ENCODE data around the gene S100PBP. TPM values are rescaled to one million over a fixed set of nuclear protein-coding genes. Genes with fewer than 3 reads are reported as not detected.

Gene S100PBP
- total RNA-seq, 3 donors from 2014 or later: 25.0 to 49.0 (median 29.5) TPM

DNA sequence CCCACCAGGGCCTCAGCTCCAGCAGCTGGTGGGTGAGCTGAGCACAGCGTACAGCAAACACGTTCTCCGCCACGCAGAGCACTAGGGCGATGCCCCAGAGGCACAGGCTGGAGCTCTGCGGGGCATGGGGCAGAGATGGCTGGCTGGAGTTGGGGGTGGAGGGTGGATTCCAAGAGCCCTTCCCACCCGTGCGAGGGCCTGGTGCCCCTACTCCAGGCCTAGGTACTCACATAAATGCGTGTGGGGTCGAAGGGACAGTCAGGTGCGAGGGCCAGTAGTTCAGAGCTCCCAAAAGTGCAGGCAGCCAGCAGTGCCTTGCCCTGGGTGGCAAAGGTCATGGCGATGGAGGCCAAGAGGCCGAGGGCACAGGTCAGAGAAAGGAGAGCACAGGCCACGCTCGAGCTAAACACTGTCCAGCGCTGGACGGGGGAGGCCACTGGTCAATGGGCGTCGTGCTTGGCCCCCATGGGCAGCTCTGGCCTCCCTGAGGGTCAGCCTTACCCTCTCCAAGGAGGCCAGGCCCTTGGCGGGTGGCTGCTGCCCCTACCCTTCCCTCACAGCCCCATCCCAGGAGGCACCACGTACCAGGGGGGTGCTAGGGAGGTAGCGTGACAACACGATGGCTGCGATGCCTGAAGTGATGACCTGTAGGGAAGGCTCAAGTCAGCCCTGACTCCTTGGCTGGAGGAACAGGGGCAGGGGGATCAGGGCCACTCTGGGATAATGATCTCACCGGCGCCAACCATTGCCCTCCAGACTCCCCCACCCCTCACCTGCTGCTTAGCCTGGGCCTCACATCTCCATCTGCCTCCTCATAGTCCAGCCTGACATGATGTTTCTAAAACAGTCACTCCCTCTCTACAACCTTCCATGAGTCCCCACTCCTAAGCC, 78.1 kb downstream of the S100PBP start:
- H3K4me1 ChIP-seq: peaks cover 2 to 5% of the 10 kb centered on the region in 2 donors
- no peaks in the 10 kb centered on the region for H3K27me3 ChIP-seq
- no peaks in the 10 kb centered on the region for H3K36me3 ChIP-seq
- H3K4me3 ChIP-seq: no peak overlapping the region
- no peaks in the 10 kb centered on the region for H3K9me3 ChIP-seq
- DNase-seq (ENCODE audit: low spot score in 2 of 2): no peak
- no peak overlapping the region for H3K27ac ChIP-seq
- TF ChIP-seq POLR2A (IDR thresholded peaks at IDR 0.05) (no peak), POLR2AphosphoS5 (IDR thresholded peaks at IDR 0.05) (no peak), CTCF (IDR thresholded peaks at IDR 0.05) (no peak)
- intact Hi-C loops (cut with DNase I; ENCODE audit: low total_unique reads): no loop called here

GRCh38 chr1:32896451-32896850, 79.0 kb downstream of the S100PBP start:
- Histone ChIP-seq H3K27me3 (no peaks in the 10 kb centered on the region), H3K4me1 (peaks cover 4 to 7% of the 10 kb centered on the region in 2 donors), H3K36me3 (no peaks in the 10 kb centered on the region), H3K4me3 (no peak overlapping the region), H3K9me3 (no peaks in the 10 kb centered on the region), H3K27ac (no peak overlapping the region)
- intact Hi-C loops (cut with DNase I; ENCODE audit: low total_unique reads): no loop called here
- no peak for DNase-seq (ENCODE audit: low spot score in 2 of 2)
- TF ChIP-seq POLR2A (IDR thresholded peaks at IDR 0.05): no peak
- no peak for TF ChIP-seq CTCF (IDR thresholded peaks at IDR 0.05)
- no peak for TF ChIP-seq POLR2AphosphoS5 (IDR thresholded peaks at IDR 0.05)

GRCh38 chr1:32897082-32898049, 79.9 kb downstream of the S100PBP start:
- Histone ChIP-seq H3K27me3 (no peaks in the 10 kb centered on the region), H3K27ac (no peak overlapping the region), H3K36me3 (no peaks in the 10 kb centered on the region), H3K9me3 (no peaks in the 10 kb centered on the region), H3K4me3 (no peak overlapping the region), H3K4me1 (peaks cover 4 to 7% of the 10 kb centered on the region in 2 donors)
- intact Hi-C loops (cut with DNase I; ENCODE audit: low total_unique reads): no loop called here
- TF ChIP-seq CTCF (IDR thresholded peaks at IDR 0.05): no peak
- TF ChIP-seq POLR2A (IDR thresholded peaks at IDR 0.05): no peak
- no peak for TF ChIP-seq POLR2AphosphoS5 (IDR thresholded peaks at IDR 0.05)
- no peak for DNase-seq (ENCODE audit: low spot score in 2 of 2)

DNA sequence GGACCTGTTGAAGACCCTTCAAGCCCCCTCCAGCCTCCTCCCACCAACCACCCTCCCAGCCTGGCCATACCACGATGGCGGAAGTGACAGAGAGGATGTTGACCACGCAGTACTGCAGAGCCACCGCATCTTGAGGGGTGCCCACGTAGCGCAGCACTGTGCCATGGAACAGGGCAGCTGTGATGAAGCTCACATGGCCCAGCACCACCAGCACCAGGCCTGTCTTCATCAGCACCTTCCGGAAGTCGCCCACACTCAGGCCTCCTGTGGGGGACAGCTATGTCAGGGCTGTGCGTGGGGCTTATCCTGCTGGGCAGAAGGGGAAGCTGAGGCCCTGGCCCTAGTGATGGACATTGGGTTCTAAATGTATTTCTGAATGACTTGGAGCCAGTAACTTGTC, 80.6 kb downstream of the S100PBP start:
- TF ChIP-seq POLR2AphosphoS5 (IDR thresholded peaks at IDR 0.05) (no peak), POLR2A (IDR thresholded peaks at IDR 0.05) (no peak), CTCF (IDR thresholded peaks at IDR 0.05) (no peak)
- Histone ChIP-seq H3K27ac (no peak overlapping the region), H3K27me3 (no peaks in the 10 kb centered on the region), H3K36me3 (no peaks in the 10 kb centered on the region), H3K4me1 (peaks cover 4% of the 10 kb centered on the region in 2 donors), H3K9me3 (no peaks in the 10 kb centered on the region), H3K4me3 (no peak overlapping the region)
- DNase-seq (ENCODE audit: low spot score in 2 of 2): no peak
- intact Hi-C loops (cut with DNase I; ENCODE audit: low total_unique reads): no loop called here

Measured in breast epithelium (tissue), 4 donors.